Renal cortex interstitium (tissue), 15 donors: ENCODE results near the gene SPINK8. TPM values are rescaled to one million over a fixed set of nuclear protein-coding genes. Genes with fewer than 3 reads are reported as not detected.
"Not testable (repeated sequence)": the region's sequence is repeated elsewhere in the genome, so short reads cannot be mapped to it uniquely, and the experiment has no call there.

Experiments
- DNase-seq, 11 donors: peaks; one replicate each; pipeline ENCODE4 v3.0.0-alpha.2; 2013; ENCODE audit warnings: low read depth in 9 of 11, low spot score in 4 of 11; ENCODE audit errors: extremely low read depth in 1 of 11
- long read RNA-seq, 16 experiments: transcript quantifications; one replicate each; lab custom pipeline, GENCODE V29; 2026
- polyA plus RNA-seq, 3 donors: library from polyadenylated mRNA; unstranded; fragments of 120-200 nt; gene quantifications; one replicate each; pipeline ENCODE4 v1.2.1, GENCODE V29; 2013; ENCODE audit not compliant: insufficient read length in 3 of 3

SPINK8 gene
- under 1 TPM in 2 of 3 donors, not detected in 1; 0.24 to 0.61 TPM for polyA plus RNA-seq
- long read RNA-seq, donor 1 = 0 reads
- long read RNA-seq, donor 2 = 0 reads
- long read RNA-seq, donor 3 = 0 reads
- long read RNA-seq, donor 4 = 0 reads
- long read RNA-seq, donor 5 = 0 reads
- long read RNA-seq, donor 6 = 0 reads
- long read RNA-seq, donor 7 = 0 reads
- long read RNA-seq, donor 8 = 0 reads
- long read RNA-seq, donor 9 = 0 reads
- long read RNA-seq, donor 10 = 0 reads
- long read RNA-seq, donor 11 = 0 reads
- long read RNA-seq, donor 12 = 0 reads
- long read RNA-seq, donor 13 = 0 reads
- long read RNA-seq, donor 14 = 0 reads
- long read RNA-seq, donor 15 = 0 reads
- long read RNA-seq, donor 16 = 0 reads

DNA sequence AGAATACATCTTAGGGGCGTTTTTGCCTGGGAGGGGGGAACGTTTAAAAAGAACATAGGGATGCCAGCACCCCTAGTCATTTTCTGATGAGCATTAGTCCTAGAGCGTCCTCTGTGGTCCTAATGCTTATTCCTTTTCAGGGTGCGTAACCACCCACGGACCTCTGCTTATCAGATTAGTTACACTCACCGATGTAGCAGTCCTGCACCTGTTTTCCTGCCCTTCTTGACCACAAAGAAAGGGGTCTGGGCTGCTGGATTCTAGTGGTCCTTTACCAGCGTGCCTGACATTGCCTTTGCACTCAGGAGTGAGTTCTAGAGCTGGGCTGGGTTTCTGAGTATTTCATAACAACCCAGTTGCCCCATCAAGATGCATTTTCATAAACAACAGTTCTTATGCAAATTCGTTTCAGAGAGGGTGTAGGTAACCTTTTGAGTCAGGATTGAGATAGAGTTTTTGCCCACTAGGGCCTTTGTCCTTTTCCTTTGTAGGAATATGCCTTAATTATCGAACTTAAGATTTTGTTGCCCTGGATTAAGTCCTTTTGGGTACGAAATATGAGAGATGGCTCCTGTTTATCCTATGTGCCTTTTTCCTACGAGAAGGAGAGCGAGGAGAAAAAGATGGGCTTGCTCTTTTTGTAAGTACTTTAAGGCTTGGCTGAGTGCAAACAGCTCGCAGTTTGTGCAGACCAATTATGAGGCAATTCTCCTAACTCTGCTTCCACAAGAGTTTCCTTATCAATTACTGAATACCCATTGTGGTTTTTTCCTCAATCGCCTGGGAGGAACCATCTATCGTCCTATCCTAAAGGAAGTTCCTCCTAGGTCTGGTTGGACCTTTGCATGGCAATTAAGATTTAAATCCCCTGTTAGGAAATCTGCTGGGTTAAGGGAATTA is at the start of gene SPINK8:
TSS of gene SPINK8 (minus strand) at position 316 of the 900 bp plus-strand sequence. CDS start 5,320 bp downstream, outside the sequence.
- DNase-seq = not testable (repeated sequence)

- DNase-seq = no peak
These were observed 39.5 kb upstream of the SPINK8 start for GRCh38 chr3:48372862-48373435.

- DNase-seq = no peak
These were observed 38.9 kb upstream of the SPINK8 start for GRCh38 chr3:48372377-48372770.

GRCh38 chr3:48371651-48372376 is 38.4 kb upstream of the SPINK8 start, which contains the start of gene FBXW12:
Gene FBXW12 (plus strand): TSS chr3:48372219. CDS start chr3:48372768, 549 bp downstream.
- no peak for DNase-seq

- DNase-seq = peak in 1 of 11 donors; percentile 12
These were observed 36.9 kb upstream of the SPINK8 start for GRCh38 chr3:48370333-48370713.

GRCh38 chr3:48369693-48370332 is 36.4 kb upstream of the SPINK8 start:
- no peak for DNase-seq

DNA sequence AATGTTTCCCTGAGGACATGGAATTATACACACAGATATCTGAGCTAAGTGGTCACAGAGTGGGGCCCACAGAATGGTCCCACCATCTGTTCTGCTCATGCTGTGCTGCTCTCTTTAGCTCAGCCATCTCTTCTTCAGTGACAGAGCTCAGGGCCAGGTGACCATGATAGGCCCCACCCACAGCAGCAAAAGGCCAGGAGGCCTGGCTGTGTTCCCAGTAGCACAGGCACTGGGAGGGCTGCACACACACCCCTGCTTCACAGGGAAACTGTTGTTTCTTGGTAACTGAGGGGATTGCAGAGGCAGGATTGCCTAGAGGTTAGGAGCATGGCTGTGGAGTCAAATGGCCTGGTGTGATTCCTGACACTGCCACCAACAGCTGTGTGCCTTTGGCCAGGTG is 33.7 kb upstream of the SPINK8 start:
- no peak for DNase-seq

GRCh38 chr3:48364840-48365239 is 31.4 kb upstream of the SPINK8 start:
- DNase-seq = no peak

- no peak for DNase-seq
These were observed 28.5 kb upstream of the SPINK8 start for GRCh38 chr3:48361928-48362327.

GRCh38 chr3:48356419-48356818 is 23.0 kb upstream of the SPINK8 start:
- DNase-seq = no peak

GRCh38 chr3:48353987-48354386 is 20.5 kb upstream of the SPINK8 start:
- no peak for DNase-seq

GRCh38 chr3:48352546-48352945 is 19.1 kb upstream of the SPINK8 start:
- DNase-seq = no peak

- no peak for DNase-seq
These were observed 14.0 kb upstream of the SPINK8 start for GRCh38 chr3:48347500-48347899.

GRCh38 chr3:48345946-48346572 is 12.6 kb upstream of the SPINK8 start:
- no peak for DNase-seq

DNA sequence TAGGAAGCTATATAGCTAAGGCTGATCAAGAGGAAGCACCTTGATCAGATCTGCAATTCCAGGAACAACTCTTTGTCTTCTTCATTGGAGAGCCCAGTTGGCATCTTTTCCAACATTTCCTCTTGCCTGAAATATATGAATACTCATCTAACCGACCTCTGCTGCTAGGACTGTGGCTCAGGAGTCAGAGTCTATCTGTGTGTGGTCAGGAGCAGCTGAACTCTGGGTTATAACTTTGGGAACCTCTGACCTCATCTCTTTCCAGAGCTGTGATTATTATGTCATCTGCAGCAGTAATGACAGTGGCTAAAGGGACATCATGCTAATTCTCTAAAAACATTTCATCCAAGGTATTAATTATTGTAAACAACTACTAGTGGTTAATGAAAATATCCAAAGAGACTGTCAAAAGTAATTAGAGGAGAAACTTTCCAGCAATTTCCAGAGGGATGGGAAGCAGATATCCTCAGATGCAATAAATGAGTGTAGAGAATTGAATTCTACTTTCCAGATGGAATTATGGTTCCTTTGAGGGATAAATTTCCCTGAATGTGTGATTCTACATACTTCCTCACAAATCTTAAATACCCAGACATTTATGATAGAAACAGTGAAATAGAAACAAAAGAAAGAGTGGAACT is 11.5 kb upstream of the SPINK8 start:
- DNase-seq = no peak

DNA sequence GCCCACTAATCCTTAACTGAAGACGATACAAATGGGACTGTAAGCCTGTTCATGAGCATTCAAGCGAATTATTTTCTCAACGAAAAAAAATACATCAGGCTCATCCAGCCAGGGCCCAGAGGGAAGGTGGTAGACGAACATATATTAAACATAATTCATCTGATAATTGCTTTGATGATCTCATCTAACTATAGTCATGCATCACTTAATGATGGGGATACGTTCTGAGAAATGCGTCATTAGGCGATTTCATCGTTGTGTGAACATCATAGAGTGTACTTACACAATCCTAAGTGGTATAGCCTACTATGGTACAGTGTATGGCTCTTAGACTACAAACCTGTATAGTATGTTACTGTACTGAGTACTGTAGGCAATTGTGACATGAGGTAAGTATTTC is 10.0 kb upstream of the SPINK8 start:
- DNase-seq = no peak

GRCh38 chr3:48338635-48339034 is 5.2 kb upstream of the SPINK8 start:
- no peak for DNase-seq

GRCh38 chr3:48337536-48337935 is 4.1 kb upstream of the SPINK8 start:
- DNase-seq = not testable (repeated sequence)
